Kasumi-1 (cell line): ENCODE measurements around the gene MOCOS.
"Not testable (repeated sequence)": the region's sequence is repeated elsewhere in the genome, so short reads cannot be mapped to it uniquely, and the experiment has no call there.

ENCODE experiments used
- DNase-seq, 2 experiments: peaks; one replicate each; lab custom pipeline; 2025; lab: John Stamatoyannopoulos, UW

Gene MOCOS, protein sequence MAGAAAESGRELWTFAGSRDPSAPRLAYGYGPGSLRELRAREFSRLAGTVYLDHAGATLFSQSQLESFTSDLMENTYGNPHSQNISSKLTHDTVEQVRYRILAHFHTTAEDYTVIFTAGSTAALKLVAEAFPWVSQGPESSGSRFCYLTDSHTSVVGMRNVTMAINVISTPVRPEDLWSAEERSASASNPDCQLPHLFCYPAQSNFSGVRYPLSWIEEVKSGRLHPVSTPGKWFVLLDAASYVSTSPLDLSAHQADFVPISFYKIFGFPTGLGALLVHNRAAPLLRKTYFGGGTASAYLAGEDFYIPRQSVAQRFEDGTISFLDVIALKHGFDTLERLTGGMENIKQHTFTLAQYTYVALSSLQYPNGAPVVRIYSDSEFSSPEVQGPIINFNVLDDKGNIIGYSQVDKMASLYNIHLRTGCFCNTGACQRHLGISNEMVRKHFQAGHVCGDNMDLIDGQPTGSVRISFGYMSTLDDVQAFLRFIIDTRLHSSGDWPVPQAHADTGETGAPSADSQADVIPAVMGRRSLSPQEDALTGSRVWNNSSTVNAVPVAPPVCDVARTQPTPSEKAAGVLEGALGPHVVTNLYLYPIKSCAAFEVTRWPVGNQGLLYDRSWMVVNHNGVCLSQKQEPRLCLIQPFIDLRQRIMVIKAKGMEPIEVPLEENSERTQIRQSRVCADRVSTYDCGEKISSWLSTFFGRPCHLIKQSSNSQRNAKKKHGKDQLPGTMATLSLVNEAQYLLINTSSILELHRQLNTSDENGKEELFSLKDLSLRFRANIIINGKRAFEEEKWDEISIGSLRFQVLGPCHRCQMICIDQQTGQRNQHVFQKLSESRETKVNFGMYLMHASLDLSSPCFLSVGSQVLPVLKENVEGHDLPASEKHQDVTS

DNA sequence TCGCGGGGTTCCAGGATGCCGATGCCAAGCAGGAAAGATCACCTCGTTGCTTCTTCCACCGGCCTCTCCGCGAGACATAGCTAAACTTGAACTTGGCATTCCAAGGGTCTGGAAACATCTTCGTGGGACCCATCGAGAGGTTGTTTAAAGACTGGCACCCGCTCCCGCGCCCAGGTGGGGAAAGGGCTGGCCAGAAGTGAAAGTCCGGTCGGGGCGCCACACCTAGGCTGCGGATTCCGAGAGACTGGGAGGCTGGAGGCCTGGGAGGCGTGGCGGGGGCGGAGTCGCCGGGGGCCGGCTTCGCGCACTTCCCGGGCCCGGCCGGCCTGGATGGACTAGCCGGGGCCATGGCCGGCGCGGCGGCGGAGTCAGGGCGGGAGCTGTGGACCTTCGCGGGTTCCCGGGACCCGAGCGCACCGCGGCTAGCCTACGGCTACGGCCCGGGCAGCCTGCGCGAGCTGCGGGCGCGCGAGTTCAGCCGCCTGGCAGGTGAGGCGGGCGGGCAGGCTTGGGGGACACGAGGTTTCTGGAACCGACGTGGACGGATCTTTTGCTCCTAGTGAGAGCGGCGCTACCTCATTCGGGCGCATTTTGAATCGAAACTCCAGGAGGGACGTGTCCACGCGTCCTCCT, at the start of gene MOCOS:
Gene MOCOS, plus strand, starts transcription at position 305 of the 633 bp plus-strand sequence. Its CDS starts 43 bp downstream, at position 348.
- DNase-seq = no peak

DNA sequence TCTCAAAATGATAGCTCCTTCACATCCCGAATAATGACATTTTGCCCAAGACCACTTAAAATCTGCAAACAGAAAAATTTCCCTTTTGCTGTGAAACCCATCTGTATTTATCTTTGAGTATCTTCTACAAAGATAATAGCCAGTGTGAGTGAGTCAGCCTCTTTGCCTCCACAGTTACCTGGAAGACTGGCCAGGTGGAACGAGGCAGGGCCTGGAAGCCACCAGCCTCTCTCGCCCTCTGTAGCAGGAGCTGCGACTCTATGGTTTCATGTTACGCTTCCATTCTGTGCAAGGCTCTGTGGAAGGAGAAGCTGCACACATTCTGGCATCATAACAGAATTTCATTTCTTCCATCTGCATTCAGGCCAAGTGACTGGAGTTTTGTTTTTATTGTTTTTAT, 48.1 kb upstream of the MOCOS start:
- no peak for DNase-seq

DNA sequence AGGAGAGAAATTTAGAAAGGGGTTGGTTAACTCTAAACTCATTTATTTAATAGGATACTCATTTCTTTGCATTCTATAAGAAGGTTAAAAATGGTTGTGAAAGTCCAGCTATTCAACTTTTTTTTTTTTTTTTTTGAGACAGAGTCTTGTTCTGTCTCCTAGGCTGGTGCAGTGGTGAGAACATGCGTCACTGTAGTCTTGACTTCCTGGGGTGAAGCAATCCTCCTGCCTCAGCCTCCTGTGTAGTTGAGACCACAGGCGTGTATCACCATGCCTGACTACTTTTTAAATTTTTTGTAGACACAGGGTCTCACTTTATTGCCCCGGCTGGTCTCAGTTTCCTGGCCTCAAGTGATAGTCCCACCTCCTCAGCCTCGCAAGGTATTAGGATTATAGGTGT, 45.7 kb upstream of the MOCOS start:
- DNase-seq = peak; percentile 19 to 21

DNA sequence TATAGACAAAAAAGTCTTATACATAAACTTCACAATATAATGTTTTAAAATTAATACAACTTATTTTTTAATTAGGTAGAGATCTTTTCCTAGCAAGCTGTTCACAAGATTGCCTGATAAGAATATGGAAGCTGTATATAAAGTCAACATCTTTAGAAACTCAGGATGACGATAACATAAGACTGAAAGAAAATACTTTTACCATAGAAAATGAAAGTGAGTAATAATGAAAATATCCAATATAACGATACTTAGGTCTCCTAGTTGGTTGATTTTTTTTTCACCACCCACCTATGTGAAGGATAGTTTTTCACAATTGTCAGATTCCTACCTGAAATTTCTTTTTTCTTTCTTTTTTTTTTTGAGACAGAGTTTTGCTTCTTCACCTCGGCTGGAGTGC, 44.5 kb upstream of the MOCOS start:
- no peak for DNase-seq

DNA sequence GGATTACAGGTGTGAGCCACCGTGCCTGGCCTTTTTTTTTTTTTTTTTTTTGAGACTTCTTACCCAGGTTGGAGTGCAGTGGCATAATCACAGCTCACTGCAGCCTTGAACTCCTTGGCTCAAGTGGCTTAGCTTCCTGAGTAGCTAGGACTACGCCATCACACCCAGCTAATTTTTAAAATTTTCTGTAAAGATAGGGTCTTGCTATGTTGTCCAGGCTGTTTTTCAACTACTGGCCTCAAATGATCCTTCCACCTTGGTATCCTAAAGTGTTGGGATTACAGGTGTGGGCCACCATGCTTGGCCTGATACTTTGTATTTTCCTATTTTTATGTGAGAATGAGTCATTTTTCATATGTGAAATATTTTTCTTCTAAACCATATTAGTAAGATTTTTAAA, 43.9 kb upstream of the MOCOS start:
- DNase-seq = no peak

DNA sequence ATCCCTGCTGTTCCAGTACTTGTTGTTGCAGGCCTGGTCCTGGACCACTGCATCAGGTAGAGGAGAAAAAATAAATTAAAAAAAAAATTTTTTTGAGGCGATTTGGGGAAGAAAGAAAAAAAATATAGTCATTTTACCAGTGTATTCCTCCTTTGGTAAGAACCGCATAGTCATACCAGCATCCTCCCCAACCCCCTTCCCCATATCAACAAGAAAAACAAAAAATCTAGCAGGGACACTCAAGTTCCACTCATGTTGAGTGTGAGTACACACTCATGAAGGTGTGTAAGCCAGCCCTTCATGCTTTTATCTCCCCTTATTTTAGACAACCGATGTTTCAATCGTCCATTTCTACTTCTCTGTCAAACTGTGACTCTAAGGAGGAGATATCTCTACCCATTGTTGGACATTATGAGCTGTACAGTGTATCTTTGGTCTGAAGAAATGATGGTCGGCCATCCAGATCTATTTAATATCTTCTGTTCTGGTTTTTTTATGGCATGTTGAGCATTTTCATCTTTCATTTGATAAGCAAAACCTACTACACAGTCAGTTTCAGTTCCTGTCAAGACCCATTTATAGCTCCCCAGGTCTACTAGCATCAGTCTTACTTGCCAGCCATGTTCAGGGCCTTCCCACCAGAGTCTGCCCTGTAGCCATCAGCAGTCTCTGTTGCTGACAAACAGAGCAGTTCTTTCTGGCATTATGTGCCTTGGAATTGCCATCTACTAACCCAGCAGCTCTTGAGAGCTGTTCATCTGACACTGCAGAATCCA, 37.6 kb upstream of the MOCOS start:
- no peak for DNase-seq

DNA sequence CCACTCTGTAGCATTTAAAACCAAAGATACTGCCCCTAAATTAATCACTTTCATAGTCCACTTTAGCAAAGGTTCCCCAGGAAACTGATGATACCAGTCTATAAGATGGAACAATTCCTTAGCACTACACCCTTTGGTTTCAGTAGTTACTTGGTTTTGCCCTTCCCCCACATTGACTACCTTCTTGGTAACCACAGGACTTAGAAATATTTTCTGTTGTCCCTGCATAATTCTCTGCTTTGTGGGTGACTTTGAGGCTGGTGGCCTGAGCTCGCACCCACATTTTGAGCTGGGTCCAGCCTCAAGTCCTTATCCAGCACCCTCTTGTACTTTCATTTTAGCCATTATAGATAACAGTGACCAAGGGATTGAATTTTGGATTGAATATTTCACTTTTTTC, 34.5 kb upstream of the MOCOS start:
- DNase-seq = no peak

DNA sequence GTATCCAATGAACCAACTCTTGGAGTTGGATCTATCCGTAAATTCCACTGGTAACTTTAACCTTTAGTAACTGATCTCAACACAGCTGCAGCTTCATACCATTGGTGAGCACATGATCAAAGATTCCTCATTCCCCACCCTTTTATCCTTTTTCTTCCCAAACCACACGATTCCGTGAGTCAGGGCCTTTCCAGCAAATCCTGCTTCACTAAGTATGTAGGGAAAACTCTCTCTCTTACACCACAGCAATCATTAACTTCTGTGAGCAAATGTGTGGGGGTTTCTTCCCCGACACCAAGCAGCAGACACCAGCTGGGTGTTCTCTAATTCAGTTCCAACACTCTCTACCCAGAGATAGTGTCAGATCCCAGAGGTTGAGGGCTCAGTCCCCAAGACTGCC, 34.1 kb upstream of the MOCOS start:
- no peak for DNase-seq

DNA sequence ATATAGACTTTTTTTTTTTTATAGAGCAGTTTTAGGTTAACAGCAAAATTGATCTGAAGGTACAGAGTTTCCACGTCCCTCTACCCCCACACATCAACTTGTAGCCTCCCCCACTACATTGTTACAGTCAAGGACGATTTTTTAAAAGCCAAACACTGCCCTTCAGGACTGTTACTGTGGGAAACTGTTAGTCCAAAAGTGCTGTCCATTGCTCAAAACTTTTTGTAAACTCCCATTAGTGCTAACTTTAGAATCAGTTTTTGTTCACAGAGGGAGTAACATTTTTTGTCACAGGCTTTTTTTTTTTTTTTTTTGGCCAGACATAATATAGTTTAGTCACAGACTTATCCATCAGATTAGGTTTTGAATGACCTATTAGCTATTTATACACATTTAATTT, 33.5 kb upstream of the MOCOS start:
- DNase-seq = no peak

DNA sequence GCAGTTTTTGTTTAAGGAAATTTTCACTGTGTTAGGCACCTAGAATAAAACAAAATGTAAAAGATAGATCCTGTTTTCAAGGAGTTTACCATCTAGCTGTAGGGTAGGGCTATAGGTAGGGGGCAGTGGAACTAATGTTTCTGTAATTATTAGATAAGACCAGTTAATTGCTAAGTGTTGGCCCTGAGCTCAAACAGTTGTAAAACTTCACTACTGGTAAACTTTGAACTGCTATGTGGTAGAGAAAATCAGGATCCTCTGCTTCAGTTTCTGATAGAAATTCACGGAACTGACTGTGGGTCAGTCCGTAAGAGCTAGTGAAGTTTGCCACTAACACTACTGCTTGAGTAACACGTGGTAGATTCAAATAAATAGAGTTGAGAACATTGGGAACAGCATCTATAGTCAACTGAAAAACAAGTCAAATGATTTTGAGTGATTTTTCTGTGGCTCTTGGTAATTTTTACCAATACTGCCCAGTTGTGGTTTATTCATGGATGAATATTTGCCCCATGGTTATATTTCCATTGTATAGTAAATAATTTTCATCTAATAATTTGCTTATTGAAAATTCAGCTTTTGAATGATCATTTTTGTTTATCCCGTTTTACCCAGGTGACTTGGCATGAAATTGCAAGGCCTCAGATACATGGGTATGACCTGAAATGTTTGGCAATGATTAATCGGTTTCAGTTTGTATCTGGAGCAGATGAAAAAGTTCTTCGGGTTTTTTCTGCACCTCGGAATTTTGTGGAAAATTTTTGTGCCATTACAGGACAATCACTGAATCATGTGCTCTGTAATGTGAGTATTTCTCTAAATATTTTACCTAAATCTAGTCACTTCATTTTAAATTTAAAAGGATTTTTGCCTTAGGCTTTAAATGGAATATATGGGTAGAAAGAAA, 31.2 kb upstream of the MOCOS start:
- DNase-seq = no peak

DNA sequence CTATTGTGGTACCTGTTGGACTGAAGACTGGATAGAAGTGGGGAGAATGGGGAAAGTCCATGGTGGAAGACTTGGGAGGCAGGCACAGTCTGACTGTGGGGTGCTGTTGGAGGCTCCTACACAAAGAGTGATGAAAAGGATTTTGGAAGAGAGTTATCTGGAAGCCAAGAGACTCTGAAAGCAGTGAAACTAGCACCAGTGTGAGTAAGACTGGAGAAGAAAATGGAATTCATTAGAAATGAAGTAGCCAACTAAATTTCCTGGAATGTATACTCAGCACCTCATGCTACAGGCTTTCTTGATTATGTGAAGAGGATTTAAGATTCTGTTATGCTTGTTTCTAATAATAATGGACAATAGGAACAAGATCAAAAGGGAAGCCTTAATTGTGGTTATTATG, 29.9 kb upstream of the MOCOS start:
- DNase-seq = no peak

DNA sequence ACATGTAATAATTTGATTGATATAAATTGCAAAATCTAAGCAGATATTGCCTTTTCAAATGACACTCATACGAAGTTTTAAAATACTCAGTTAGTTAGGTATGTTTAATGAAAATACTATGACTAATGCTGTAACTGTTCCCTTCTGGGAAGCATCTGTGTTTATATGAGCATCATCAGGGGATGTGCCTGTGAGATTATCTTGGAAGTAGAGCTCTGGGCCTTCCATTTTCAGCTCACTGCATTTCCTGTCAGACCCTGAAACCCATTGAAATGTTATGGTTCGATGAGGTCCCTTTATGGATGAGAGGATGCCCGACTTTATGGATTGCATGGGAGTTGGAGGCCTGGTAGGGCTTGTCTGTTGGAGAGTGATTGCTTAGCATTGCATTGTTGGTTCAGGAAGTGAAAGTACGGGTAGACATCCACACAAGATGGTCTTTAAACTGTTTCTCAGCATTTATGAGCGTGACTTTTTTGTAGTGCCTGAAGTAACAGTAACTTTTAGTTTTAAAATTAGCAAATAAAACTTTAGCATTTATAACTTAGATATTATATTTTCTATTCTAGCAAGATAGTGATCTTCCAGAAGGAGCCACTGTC, 28.9 kb upstream of the MOCOS start:
- DNase-seq = no peak

DNA sequence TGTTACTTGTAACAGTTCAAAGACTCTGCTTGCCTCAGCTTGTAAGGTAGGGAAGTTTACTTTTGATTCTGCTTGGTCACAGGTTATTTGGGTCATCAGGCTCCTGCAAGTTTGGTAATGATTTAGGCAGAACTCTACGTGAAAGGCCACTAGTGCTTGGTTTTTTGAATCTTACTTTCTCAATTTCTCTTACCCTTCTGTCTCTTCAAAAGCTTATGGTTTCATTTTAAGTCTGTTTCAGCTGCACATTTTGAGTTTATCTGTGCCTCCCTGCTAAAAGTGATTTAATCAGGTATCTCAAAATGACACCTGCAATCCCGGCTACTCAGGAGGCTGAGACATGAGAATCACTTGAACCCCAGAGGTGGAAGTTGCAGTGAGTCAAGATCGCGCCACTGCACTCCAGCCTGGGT, 26.3 kb upstream of the MOCOS start:
- DNase-seq = no peak

DNA sequence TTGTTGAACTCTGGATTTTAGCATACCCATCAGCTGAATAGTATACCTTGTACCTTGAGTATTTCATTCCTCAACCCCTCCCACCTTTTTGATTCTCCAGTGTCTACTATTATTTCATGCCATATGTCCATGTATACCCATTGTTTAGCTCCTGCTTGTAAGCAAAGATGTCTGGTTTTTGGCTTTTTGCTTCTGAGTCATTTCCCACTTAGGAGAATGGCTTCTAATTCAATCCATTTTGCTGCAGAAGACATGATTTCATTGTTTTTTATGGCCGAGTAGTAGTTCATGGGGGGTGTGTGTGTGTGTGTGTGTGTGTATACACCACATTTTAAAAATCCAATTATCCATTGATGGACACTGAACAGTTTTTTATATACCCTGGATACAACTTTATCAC, 24.3 kb upstream of the MOCOS start:
- no peak for DNase-seq

DNA sequence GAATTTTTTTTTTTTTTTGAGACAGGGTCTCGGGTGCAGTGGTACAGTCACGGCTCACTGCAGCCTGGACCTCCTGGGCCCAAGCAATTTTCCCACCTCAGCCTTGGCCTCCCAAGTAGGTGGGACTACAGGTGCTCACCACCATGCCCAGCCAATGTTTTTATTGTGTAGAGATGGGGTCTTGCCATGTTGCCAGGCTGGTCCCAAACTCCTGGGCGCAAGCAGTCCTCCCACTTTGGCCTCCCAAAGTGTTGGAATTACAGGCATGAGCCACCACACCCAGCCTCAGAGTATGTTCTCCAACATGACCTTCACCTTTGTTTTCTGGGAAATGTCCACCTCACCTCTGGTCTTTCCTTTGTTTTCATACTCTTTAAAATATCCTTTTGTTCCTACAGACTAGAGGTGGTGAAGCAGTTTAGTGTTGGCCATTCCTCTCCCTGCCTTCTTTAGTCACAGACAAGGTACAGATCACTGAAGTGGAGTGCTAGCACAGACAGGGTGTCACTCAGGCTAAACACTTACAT, 19.5 kb upstream of the MOCOS start:
- DNase-seq = no peak

DNA sequence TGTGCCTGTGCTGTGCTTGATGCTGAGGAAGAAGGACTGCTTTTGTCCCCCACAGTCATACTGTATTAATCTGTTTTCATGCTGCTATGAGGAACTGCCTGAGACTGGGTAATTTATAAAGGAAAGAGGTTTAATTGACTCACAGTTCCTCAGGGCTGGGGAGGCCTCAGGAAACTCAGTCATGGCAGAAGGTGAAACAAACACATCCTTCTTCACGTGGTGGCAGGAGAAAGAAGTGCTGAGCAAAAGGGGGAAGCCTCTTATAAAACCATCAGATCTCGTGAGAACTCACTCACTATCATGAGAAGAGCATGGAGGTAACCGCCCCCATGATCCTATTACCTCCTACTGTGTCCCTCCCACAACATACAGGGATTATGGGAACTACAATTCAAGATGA, 19.0 kb upstream of the MOCOS start:
- not testable (repeated sequence) for DNase-seq

DNA sequence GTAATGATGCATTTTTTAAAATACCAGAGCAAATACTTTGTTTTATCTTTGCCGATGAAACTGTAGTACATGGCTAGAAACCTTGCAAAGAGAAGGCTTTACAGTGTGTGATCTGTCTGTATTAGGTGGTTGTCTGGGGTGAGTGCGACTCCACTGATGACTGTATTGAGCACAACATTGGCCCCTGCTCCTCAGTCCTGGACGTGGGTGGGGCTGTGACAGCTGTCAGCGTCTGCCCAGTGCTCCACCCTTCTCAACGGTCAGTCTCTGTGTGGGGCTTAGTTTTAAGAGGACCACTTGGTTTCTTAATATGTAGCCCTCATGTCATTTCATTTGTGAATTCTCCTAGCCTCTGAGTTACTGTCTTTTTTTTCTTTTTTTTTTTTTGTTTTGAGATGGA, 17.4 kb upstream of the MOCOS start:
- no peak for DNase-seq

DNA sequence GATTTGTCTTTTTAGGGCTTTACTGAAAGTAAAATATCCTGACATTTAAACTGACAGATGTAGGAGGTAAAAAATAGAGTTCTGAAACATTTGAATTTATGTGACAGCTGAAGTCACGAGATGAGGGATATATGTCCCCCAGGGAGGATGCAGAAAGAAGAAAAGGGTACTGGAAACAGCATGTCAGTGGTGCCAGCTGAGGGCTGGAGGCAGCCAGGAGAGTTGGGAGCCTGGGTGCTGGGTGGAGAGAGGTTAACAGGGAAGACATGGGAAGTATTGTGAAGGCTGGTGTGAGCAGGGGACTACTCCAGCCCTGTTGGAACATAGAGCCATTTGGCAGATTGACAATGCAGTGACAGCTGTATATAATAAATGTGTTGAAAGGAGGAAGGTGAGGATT, 11.8 kb upstream of the MOCOS start:
- no peak for DNase-seq

DNA sequence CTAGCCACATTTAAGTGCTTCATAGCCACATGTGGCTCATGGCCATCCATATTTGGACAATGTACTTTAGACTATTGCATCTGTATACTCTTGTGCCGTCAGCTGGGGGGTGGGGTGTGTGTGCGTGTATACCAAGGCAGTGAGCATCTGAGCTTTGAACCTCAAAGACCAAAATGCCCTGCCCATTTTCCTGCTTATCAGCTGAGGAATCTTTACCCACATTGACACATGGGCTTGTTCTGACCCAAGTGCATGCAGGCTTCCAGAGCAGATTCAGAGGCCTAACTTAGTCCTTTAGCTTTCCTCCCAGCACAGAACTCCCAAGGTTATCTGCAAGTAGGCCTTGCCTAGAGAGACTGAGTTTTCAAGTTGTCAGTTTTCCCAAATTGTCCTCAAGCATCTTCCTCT, 11.1 kb upstream of the MOCOS start:
- no peak for DNase-seq

DNA sequence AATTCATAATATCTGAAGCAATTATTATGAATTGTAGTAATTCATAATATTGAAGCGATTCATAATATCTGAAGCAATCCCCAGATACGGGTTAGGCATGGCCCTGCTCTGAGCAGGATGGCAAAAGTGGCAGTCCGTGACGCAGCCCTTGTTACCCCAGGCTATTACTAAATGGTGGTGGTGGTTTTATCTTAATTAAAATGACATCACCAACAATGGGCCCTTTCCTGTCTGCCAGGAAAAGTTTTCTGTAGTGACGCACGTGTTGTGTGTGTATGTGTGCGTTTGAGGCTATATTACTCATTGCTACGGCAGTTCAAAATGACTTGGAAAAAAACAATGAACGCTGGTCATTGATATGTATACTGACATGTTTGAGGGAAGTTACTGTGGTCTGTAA, 10.6 kb upstream of the MOCOS start:
- DNase-seq = no peak
